Osteoblast (primary cell): ENCODE results near the gene SH3RF3. TPM values are rescaled to one million over a fixed set of nuclear protein-coding genes. Genes with fewer than 3 reads are reported as not detected.

Experiments used
- DNase-seq: peaks from one replicate; pipeline ENCODE4 v3.0.0; 2011; ENCODE audit warnings: low spot score, mixed read lengths; ENCODE audit not compliant: insufficient read length; ENCODE audit errors: missing footprints
- H2AFZ ChIP-seq: 2 replicates; pipeline ENCODE4 v1.6.0; 2011; ENCODE audit warnings: mild to moderate bottlenecking, low read length
- H3K27ac ChIP-seq: 2 replicates; pipeline ENCODE4 v1.5.1; 2011; ENCODE audit warnings: mild to moderate bottlenecking, low read depth, low read length, moderate library complexity
- H3K27me3 ChIP-seq: 2 replicates; pipeline ENCODE4 v1.6.0; 2012; ENCODE audit warnings: mild to moderate bottlenecking, control low read depth, inconsistent platforms, low read length, moderate library complexity; ENCODE audit not compliant: insufficient read depth
- H3K36me3 ChIP-seq: 2 replicates; pipeline ENCODE4 v1.5.1; 2011; ENCODE audit warnings: mild to moderate bottlenecking, low read length, control low read depth, moderate library complexity; ENCODE audit not compliant: insufficient read depth
- H3K4me1 ChIP-seq: 2 replicates; pipeline ENCODE4 v1.5.1; 2011; ENCODE audit warnings: mild to moderate bottlenecking, low read length, control low read depth, moderate library complexity; ENCODE audit not compliant: insufficient read depth
- H3K4me2 ChIP-seq: 2 replicates; pipeline ENCODE4 v1.6.0; 2011; ENCODE audit warnings: mild to moderate bottlenecking, low read length; ENCODE audit not compliant: insufficient read depth
- H3K4me3 ChIP-seq: fragments of 200-600 bp; sonication (generic); 3 replicates; pipeline ENCODE4 v1.5.1; 2012; ENCODE audit warnings: mild to moderate bottlenecking, low read length, inconsistent platforms; ENCODE audit not compliant: insufficient read depth
- H3K79me2 ChIP-seq: 2 replicates; pipeline ENCODE4 v1.6.0; 2012; ENCODE audit warnings: mild to moderate bottlenecking, low read length, control low read depth, inconsistent platforms; ENCODE audit not compliant: insufficient read depth
- H3K9me3 ChIP-seq: 2 replicates; pipeline ENCODE4 v1.5.1; 2011; ENCODE audit warnings: low read depth, low read length, control low read depth
- H4K20me1 ChIP-seq: 2 replicates; pipeline ENCODE4 v1.6.0; 2012; ENCODE audit warnings: mild to moderate bottlenecking, low read length, control low read depth; ENCODE audit not compliant: insufficient read depth
- CTCF ChIP-seq: IDR thresholded peaks from 2 replicates; pipeline ENCODE4 v1.5.1; 2011; ENCODE audit warnings: mild to moderate bottlenecking, low read depth, low read length, moderate library complexity; ENCODE audit errors: extremely low read depth
- total RNA-seq: library from RNA; depleted of rRNA; stranded (reverse); fragments of >200 nt; gene quantifications from 2 replicates; pipeline ENCODE4 v1.2.3, GENCODE V29; 2012

Gene SH3RF3
- total RNA-seq, 1 donor: 14.8 TPM

DNA sequence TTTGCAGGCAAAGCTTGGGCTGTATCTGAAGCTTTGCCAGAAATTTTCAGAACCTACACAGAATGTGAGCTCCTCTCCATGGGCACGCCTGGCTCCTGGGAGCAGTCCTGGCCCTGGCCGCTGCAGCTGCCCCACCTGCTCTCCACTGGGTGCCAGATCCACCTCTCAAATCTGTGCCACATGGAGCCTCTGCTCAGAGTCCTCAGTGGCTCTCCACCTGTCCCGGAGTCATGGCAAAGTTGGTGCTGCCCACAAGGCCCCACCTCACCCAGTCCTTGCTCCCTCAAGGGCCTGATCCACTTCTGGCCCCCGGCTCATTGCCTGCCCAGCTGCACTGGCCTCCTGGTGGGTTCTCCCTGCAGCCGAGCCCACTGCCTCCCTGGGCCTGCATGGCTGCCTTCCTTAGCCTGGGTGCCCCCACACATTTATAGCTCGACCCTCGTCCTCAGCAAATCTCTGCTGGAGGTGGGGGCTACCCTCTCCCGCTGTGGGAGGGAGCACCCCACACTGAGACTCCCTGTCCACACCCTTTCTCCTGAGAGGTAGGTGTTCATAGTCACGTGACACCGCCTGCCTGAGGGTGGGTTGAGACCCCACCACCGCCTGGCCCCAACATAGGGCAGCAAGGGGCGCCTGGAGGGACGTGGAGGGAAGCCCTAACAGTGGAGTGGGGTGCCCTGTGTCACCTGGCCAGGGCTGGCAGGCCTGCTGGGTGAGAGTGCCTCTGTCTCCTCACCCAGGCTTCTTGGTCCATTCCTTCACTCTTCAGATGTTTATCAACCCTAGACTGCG is 224.1 kb downstream of the SH3RF3 start:
- Histone ChIP-seq H3K4me2 (no peak overlapping the region), H4K20me1 (peaks cover 3% of the 10 kb centered on the region), H3K4me3 (no peak overlapping the region), H2AFZ (no peak overlapping the region), H3K4me1 (peaks cover 25% of the 10 kb centered on the region), H3K79me2 (peaks cover 5% of the 10 kb centered on the region), H3K36me3 (no peaks in the 10 kb centered on the region), H3K9me3 (no peaks in the 10 kb centered on the region), H3K27ac (no peak overlapping the region), H3K27me3 (no peaks in the 10 kb centered on the region)
- no peak for TF ChIP-seq CTCF
- DNase-seq: no peak

DNA sequence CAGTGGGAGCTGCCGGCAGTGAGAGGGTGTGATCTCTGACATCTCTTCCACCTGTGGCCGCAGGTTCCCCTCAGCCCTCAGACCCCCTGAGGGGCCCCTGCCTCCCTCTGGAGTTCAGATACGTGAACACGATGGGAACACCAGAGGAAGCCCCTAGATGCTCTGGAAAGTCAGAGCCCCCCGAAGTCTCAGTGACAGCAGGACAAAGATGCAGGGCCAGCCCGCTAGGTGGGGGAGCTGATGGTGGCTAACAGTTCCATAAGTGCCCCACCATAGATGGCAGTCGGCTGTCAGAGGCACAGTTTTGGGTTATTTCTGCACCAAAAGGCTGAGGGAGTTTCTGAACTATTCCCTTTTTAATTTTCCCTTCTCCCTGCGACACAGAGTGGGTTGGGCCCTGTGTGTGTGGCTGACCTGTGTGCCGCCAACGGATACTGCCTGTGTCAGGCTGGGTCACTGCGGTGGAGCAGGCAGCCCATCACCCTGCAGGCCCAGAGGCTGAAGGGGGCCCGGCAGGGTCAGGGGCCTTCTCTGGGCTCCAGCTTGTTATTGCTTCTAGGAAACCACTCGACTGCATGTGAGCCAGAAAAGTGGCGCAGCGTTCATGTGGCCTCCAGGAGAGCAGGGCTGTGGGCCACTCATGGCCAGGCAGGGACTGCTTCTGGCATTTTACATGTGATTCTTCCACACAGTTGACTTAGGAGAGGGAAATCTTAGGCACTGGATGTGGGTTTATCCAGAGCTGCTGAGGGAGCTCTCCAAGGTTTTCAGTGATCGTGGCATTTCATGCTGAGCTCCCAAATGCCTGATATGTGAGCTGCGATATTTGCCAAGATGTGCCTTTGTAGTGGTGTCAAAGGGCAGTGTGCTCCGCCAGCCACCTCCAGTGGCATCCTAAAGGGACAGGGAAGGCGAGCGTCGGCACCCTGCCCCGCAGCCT is 225.1 kb downstream of the SH3RF3 start:
- Histone ChIP-seq H3K4me2 (no peak overlapping the region), H4K20me1 (peaks cover 3% of the 10 kb centered on the region)
- DNase-seq: no peak

GRCh38 chr2:109355192-109355843 is 226.3 kb downstream of the SH3RF3 start:
- H3K27me3 ChIP-seq: no peaks in the 10 kb centered on the region
- no peak overlapping the region for H3K4me2 ChIP-seq
- peaks cover 18% of the 10 kb centered on the region for H3K4me1 ChIP-seq
- DNase-seq: no peak
- no peak overlapping the region for H3K27ac ChIP-seq
- peaks cover 3% of the 10 kb centered on the region for H4K20me1 ChIP-seq
- no peaks in the 10 kb centered on the region for H3K36me3 ChIP-seq
- TF ChIP-seq CTCF: no peak
- no peak overlapping the region for H3K4me3 ChIP-seq
- no peak overlapping the region for H2AFZ ChIP-seq
- H3K9me3 ChIP-seq: no peaks in the 10 kb centered on the region
- H3K79me2 ChIP-seq: peaks cover 3% of the 10 kb centered on the region

More for the DNA sequence above, 225.1 kb downstream of the SH3RF3 start:
- Histone ChIP-seq H3K36me3 (no peaks in the 10 kb centered on the region), H3K27ac (no peak overlapping the region), H3K27me3 (no peaks in the 10 kb centered on the region), H3K4me3 (no peak overlapping the region), H3K79me2 (peaks cover 5% of the 10 kb centered on the region), H3K9me3 (no peaks in the 10 kb centered on the region), H2AFZ (no peak overlapping the region), H3K4me1 (peaks cover 25% of the 10 kb centered on the region)
- no peak for TF ChIP-seq CTCF
